GM10266 (cell line): ENCODE results near the gene MAG.

Experiments
- DNase-seq: peaks from one replicate; pipeline ENCODE4 v3.0.0; 2012; ENCODE audit errors: extremely low spot score
- CTCF ChIP-seq: IDR thresholded peaks from 2 replicates; pipeline ENCODE4 v1.5.1; 2012; ENCODE audit warnings: mild to moderate bottlenecking, low read depth; ENCODE audit not compliant: control insufficient read depth, insufficient read depth; ENCODE audit errors: missing control alignments

The MAG gene

GRCh38 chr19:35270381-35270811 is 21.6 kb upstream of the MAG start:
- no peak for TF ChIP-seq CTCF
- DNase-seq = no peak

- TF ChIP-seq CTCF = no peak
- no peak for DNase-seq
Observed at GRCh38 chr19:35271546-35271945, 20.4 kb upstream of the MAG start.

- no peak for TF ChIP-seq CTCF
- DNase-seq = no peak
Observed at GRCh38 chr19:35272122-35272719, 19.7 kb upstream of the MAG start.

GRCh38 chr19:35272954-35273649 is 18.9 kb upstream of the MAG start:
- TF ChIP-seq CTCF = no peak
- no peak for DNase-seq

GRCh38 chr19:35273686-35274259 is 18.2 kb upstream of the MAG start:
- DNase-seq = no peak
- TF ChIP-seq CTCF = no peak

GRCh38 chr19:35274323-35274722 is 17.6 kb upstream of the MAG start:
- no peak for TF ChIP-seq CTCF
- no peak for DNase-seq

- no peak for TF ChIP-seq CTCF
- DNase-seq = no peak
Observed at GRCh38 chr19:35276706-35277281, 15.2 kb upstream of the MAG start.
